ENCODE results near the gene TAF13.

- no peak for TF ChIP-seq POLR2A (IDR thresholded peaks at IDR 0.05)
- TF ChIP-seq CTCF (IDR thresholded peaks at IDR 0.05) = no peak
- no peak for TF ChIP-seq POLR2AphosphoS5 (IDR thresholded peaks at IDR 0.05)
- no peak for TF ChIP-seq EP300 (IDR thresholded peaks at IDR 0.05; ENCODE audit: low read depth)
These were observed 41.4 kb downstream of the TAF13 start for GRCh38 chr1:109034382-109034781.

Measured in transverse colon (tissue), 4 donors.